Middle frontal gyrus (tissue), 1 donor: Measurements from ENCODE around the gene GLIS1.

Experiments
- DNase-seq: peaks from one replicate; pipeline ENCODE4 v3.0.0-alpha.2; 2015; ENCODE audit warnings: low spot score; ENCODE audit errors: extremely low spot score

The GLIS1 gene

DNA sequence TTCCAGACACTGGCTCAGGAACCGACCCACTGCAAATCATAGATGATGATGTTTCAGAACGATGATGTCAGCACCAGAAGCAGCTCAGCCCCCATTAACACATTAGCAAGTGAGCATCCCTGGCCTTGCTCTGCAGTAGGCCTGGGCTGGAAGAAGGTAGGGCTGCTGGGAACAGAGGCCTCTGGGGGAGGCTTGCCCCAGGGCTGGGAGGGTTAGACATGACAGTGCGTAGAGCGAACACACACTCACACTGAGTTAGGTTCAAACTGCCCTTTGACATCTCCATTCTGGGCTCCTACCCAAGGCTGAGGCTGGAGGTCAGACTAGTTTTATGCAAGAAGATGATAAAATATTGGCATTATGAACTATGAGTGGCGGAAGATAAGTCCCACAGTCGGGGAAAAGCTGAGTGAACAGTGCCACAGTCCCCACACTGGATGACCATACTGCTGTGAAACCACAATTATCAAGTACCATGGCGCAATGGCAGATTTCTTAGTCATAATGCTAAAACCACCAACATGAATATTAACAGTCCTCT is 188.7 kb downstream of the GLIS1 start:
- DNase-seq = no peak

GRCh38 chr1:53549781-53550180 is 189.2 kb downstream of the GLIS1 start:
- DNase-seq = no peak

GRCh38 chr1:53549287-53549686 is 189.7 kb downstream of the GLIS1 start:
- DNase-seq = no peak

- DNase-seq = no peak
Measured at GRCh38 chr1:53548031-53548491, 190.9 kb downstream of the GLIS1 start.

DNA sequence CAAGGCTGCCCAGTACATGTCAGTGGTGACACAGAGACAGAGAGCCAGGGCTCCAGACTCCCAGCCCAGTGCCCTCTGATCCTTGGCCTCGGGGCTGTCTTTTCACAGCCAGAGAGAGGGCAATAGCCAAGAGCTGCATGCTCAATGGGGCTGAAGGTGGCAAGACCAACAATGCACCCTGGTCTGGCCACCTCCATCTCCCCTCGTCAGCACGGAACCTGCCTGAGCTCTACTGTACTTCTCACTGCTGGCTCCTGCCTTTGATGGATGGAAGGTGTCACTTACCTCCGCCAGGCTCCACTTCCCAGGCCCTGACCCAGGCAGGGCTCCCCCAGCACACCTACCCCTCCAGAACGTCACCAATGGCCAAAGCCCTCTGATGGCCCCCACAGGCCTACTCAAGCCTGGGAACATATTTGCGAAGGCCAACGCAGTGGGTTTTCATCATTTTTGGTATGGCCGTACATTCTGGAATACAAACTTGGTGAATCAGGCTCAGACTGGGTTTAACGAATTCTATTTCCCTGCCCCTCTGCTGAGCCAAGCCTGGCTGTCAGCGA is 191.7 kb downstream of the GLIS1 start:
- DNase-seq = no peak

DNA sequence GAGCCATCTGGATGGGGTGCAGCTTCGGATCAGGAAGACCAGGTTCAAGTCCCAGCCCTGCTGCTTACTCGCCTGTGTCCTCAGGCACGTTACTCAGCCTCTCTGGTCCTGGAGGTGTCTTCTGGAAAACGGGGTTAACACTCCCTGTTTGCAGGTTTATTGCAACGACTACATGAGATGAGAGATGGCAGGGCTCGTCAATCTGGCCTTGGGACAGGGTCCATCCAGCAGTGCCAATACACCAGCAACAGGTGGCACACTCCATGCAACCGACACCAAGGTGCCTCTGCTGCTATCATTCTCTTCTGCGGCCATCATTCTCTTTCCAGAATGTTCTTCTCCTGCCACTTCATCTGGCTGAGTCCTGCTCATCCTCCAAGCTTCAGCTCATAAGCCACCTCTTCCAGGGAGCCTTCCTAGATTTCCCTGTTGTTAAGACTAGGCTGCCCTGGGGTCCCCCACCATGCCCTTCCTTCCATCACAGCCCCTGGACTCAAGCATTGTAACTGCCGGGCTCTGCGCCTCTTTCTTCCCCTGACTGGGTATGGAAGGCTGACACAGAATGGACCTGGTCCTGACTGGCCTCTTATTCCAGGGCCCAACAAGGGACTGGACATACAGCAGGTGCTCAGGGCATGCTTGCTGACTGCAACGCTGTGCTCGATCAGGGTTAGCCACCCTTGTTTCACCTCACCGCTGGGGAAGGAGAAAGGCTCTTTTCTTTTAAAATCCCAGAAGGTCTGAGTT is 192.4 kb downstream of the GLIS1 start:
- no peak for DNase-seq

GRCh38 chr1:53545663-53546408 is 193.1 kb downstream of the GLIS1 start:
- no peak for DNase-seq

- no peak for DNase-seq
Measured at GRCh38 chr1:53544728-53545515, 194.0 kb downstream of the GLIS1 start.

DNA sequence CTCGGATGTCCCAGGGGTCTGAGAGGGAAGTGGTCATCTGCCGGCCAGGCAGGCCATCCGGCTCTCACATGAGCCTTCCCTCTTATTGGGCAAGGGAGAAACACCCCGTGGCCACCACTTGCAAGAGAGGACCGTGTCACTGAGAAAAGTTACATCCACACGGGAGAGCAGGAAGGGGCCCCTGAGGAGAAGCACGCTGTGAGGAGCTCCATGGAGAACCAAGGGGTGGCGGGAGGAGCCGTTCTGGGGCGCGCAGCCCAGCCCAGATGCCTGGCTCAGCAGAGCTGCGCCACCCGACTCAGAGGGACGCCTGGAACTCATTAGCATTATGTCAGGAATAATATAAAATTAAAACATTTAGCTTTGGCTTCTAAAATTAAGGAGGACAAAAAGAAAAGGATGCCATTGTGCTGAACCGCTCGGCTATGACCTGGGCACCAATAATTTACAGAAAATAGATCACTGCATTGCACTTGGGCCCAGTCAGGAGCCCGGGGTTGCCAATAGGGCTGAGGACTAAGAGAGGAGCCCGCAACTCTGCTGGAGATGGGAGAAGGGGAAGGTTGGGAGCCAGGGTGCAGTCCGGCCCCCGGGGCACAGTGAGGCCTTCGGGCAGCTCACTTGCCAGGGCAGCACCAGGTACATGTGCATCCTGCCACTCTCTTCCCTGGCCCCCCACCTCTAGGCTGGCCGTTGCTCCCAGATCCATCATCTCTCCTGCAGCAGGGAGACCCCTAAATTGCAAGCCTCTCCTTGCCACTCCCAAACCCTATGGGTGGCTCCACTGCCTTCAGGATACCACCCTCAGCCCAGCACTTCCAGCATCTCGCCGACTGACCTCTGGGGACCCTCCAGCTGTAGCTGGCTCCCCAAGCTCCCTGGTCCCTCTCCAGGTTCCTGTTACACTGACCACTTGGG is 194.9 kb downstream of the GLIS1 start:
- DNase-seq = no peak

GRCh38 chr1:53543130-53543777 is 195.7 kb downstream of the GLIS1 start:
- no peak for DNase-seq

DNA sequence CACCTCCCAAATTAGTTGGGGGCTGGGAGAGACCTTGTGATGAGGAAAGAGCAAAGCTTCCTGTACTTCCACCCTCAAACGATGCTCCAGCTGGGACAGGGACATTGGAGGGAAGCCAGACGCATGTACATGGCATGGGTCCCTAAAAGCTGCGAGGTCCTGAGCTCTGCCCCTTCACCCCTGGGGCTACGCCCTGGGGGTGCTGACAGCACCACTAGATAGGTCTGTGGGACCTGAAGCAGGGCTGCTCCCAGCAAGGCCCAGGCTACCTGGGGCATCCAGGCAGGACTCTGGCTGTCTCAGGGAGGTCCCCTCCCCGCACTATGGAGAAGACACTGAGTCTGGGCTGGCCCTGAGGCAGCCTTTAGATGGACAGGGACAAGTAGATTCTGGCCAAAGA is 196.4 kb downstream of the GLIS1 start:
- no peak for DNase-seq

GRCh38 chr1:53541761-53542550 is 197.0 kb downstream of the GLIS1 start:
- DNase-seq = no peak

GRCh38 chr1:53541263-53541625 is 197.7 kb downstream of the GLIS1 start:
- DNase-seq = no peak

DNA sequence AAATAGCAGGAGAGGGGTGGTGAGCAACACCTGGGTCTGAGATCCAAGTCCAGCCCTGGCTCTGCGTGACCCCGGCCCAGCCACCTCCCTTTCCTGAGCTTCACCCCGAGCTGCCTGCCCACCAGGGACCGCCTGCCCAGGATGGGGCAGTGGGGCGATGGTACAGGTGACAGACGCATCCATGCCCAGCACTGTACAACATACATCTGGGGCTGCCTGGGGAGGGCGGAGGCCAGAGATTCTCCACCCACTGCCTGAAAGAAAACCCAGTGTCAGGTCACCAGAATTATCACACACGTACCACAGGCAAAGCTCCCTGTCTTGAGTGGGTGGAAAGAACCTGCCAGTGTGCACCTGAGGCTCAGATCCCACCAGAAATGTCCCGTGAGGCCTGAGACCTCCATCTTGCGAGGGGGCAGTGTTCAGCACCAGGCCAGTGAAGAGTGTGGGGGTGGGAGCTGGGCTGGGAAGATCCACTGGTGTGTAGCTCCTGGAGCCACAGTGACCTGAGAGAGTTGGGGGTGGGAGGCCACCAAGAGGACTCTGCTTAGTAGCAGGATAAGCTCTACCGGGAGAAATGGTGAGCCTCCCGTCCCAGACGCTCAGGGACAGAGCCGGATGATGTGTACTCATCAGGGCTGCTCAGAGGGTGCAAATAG is 198.2 kb downstream of the GLIS1 start:
- no peak for DNase-seq

GRCh38 chr1:53539711-53540603 is 199.0 kb downstream of the GLIS1 start:
- DNase-seq = no peak

DNA sequence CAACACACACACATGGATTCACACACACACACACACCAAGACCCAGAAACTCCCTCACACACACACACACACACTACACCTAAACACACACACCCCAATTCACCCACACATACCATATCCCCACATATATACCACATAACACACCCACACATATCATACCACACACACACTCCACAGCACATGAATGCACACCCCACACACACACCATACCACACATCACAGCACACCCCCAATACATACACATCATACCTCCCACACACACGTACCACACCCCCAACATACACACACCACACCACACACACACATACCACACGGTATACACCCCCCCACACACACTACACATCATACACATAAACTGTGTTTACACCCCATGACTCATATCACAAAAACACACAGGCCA is 199.7 kb downstream of the GLIS1 start:
- no peak for DNase-seq

GRCh38 chr1:53536606-53537005 is 202.4 kb downstream of the GLIS1 start:
- no peak for DNase-seq

- no peak for DNase-seq
Measured at GRCh38 chr1:53535846-53536245, 203.1 kb downstream of the GLIS1 start.
